HTR-8/SVneo (cell line): ENCODE data around the gene SRPK1.

ENCODE experiments used
- DNase-seq: peaks from one replicate; pipeline ENCODE4 v3.0.0; 2011; ENCODE audit warnings: low spot score, mixed read lengths; ENCODE audit not compliant: insufficient read length
- FAIRE-seq: peaks from 2 replicates; lab custom pipeline; 2011; peaks lifted over from hg19 to GRCh38; lab: Jason Lieb, UNC

SRPK1 gene

DNA sequence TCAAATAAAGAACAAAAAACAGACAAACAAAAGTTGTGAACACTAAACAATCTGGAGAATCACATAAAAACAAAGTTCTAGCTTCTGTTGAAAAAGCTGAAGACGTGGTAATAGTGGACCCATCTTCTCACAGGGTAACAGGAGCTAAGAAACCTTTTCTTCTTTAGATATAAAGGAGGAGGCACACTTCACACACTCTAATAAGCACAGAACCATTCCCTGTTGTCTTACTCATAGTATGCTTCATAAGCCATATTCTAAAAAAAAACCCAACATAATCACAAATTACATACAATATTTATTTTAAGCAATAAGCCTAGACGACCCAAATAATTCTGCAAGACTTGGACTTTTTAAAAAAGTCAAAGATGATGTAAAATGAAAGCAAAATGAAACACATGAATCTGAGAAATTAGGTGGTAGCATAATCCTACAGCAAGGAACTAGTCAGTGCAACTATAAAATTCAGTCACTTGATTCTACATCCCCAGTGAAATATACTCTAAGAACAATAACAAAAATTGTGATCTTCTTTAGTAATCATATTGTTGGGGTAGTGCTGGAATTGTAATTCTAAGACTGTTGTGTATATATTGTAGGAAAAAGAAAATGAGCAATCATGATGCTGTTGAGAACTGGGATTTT is 15.6 kb downstream of the SRPK1 start:
- no peak for DNase-seq
- no peak for FAIRE-seq

DNA sequence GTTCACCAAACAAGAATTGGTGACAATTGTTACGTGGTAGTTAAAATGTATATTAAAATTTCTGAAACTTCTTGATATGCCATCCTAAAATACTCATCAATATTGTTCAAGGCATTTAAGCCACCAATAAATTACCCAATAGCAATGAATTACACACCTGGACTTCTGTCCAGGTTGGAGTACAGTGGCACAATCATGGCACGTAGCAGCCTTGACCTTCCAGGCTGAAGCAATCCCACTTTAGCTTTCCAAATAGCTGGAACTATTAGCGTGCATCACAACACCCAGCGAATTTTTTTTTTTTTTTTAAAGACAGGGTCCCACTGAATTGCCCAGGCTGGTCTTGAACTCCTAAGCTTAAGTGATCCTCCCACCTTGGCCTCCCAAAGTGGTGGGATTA is 17.2 kb downstream of the SRPK1 start:
- FAIRE-seq: no peak
- DNase-seq: no peak

DNA sequence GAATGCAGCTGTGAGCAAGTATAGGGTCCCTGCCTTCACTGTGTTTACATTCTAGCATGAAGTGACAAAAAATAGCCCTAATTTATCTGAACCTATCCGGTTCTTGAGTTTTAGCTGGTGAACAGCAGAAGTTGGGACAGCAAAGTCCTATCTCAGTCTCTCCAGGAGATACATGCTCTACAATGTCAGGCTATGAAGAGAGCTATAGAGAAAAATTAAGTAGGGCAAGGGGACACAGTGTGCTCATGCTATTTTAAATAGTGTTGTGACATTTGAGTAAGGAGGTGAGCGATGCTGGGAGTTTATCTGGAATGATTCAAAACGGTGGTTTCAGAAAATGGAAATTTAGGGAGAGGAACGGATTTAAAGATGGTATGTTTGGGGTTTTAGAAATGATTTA is 20.4 kb downstream of the SRPK1 start:
- no peak for FAIRE-seq
- DNase-seq: no peak

GRCh38 chr6:35898003-35898402 is 22.9 kb downstream of the SRPK1 start:
- FAIRE-seq: no peak
- DNase-seq: no peak

DNA sequence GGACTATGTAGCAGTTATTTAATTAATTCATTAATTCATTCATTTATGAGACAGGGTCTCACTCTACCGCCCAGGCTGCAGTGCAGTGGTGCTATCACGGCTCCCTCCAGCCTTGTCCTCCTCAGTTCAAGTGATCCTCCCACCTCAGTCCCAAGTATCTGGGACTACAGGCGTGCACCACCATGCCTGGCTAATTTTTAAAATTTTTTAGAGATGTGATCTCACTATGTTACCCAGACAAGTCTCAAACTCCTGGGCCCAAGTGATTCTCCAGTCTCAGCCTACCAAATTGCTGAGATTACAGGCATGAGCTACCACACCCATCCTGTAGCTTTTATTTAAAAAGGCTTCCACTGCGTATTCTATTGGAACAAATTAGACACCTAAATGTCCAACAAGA is 23.4 kb downstream of the SRPK1 start:
- DNase-seq (no peak), FAIRE-seq (no peak)

- FAIRE-seq: no peak
Measured at GRCh38 chr6:35897036-35897435, 23.9 kb downstream of the SRPK1 start.

DNA sequence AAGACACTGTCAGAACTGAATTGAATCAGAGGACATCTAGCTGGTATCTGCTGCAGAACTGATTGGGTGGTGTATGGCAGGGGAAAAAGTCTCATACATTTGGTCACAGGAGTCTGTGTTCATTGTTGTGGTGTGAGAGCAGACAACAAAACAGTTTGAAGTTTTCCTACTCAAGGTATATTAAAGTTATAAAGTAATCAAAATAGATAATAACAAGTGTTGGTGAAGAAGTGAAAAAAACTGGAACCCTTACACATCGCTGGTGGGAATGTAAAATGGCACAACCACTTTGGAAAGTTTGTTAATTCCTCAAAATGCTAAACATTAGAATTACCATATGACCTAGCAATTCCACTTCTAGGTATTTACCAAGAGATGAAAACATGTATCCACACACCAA is 24.7 kb downstream of the SRPK1 start:
- FAIRE-seq: no peak
- DNase-seq: no peak

More at GRCh38 chr6:35897036-35897435, 23.9 kb downstream of the SRPK1 start:
- DNase-seq: no peak

GRCh38 chr6:35895560-35895959 is 25.3 kb downstream of the SRPK1 start:
- FAIRE-seq (no peak), DNase-seq (no peak)

DNA sequence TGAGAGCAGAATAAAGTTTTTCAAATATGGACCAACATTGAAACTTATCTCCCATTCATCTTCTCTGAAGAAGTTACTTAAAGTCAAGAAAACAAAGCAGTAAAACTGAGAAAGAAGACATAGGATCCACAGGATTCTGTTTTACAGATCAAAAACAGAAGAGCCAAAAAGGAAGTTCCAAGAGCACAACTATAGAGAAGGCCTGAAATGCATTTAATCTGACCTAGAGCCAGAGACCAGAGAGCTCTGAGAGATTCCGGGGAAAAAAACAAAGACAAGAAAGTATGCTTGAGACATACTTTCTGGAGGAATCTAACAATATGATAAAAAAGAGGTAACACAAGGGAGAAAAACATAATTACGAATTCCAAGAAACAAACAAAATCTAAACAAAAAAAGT is 26.1 kb downstream of the SRPK1 start:
- DNase-seq: no peak
- FAIRE-seq: no peak

DNA sequence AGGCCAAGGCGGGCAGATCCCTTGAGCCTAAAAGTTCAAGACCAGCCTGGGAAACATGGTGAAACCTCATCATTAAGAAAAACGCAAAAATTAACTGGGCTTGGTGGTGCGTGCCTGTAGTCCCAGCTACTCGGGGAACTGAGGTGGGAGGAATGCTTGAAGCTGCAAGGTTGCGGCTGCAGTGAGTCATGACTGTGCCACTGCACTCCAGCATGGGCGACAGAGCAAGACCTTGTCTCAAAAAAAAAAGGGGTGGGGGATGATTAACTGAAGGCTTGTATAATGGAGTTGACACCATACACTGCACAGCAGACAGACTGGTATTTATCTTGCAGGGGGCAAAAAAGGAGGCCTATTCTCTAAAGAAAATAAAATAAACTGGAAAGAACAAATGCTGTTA is 27.7 kb downstream of the SRPK1 start:
- no peak for DNase-seq
- FAIRE-seq: no peak

- no peak for DNase-seq
- FAIRE-seq: no peak
Measured at GRCh38 chr6:35892482-35892881, 28.4 kb downstream of the SRPK1 start.

- no peak for DNase-seq
- FAIRE-seq: no peak
Measured at GRCh38 chr6:35879151-35879550, 41.7 kb downstream of the SRPK1 start.

GRCh38 chr6:35876902-35877301 is 44.0 kb downstream of the SRPK1 start:
- DNase-seq (no peak), FAIRE-seq (no peak)

- DNase-seq: no peak
- no peak for FAIRE-seq
Measured at GRCh38 chr6:35874730-35875129, 46.2 kb downstream of the SRPK1 start.

GRCh38 chr6:35859367-35859766 is 61.5 kb downstream of the SRPK1 start:
- no peak for FAIRE-seq
- no peak for DNase-seq

GRCh38 chr6:35857853-35858252 is 63.0 kb downstream of the SRPK1 start:
- FAIRE-seq: no peak
- DNase-seq: no peak

DNA sequence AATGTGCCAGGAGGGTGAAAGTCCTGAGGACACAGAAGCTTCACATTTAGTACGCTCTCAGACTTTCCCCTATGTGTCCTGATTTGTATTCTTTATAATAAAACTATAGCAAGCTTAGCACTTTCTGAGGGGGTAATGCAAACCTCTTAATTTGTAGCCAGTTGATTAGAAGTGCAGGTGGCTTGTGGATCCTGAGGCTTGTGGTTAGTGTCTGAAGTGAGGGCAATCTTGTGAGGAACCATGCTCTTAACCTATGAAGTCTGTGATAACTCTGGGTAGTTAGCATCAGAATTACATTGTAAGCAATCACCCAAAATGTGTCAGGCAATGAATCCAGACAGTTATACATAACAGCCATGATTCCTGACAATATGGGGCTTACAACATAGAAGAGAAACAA is 64.6 kb downstream of the SRPK1 start:
- FAIRE-seq (no peak), DNase-seq (no peak)

DNA sequence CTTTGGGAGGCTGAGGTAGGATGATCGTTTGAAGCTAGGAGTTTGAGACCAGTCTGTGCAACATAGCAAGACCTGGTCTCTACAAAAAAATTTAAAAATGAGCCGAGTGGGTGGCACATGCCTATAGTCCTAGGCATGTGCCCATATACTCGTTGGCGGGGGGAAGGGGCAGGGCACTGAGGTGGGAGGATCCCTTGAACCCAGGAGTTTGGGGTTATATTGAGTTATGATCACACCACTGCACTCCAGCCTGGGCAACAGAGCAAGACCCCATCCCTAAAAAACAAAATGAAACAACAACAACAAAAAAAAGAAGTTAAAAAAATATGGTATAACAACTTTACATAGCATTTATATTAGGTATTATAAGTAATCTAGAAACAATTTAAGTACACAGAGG is 67.9 kb downstream of the SRPK1 start:
- FAIRE-seq: no peak
- no peak for DNase-seq

DNA sequence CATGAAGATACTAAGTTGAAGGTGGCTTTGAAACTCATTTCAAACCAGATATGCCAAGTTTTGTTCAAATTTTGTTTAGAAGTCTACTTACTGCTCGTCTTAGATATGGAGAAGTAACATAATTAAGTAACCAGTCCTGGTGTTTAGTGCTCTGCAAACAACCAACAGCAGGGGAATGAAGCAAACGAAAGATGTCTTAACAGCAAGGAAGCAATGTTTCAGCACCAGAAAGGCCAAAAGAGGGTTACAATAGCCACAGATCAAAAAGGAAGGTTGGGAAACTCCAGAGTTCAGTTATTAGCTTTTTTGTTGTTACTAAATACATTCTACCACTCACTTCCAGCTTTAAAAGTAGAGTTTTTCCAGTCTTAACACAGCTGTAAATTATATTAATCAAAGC is 70.7 kb downstream of the SRPK1 start:
- no peak for FAIRE-seq
- DNase-seq: no peak

GRCh38 chr6:35844290-35844689 is 76.6 kb downstream of the SRPK1 start:
- FAIRE-seq: no peak

DNA sequence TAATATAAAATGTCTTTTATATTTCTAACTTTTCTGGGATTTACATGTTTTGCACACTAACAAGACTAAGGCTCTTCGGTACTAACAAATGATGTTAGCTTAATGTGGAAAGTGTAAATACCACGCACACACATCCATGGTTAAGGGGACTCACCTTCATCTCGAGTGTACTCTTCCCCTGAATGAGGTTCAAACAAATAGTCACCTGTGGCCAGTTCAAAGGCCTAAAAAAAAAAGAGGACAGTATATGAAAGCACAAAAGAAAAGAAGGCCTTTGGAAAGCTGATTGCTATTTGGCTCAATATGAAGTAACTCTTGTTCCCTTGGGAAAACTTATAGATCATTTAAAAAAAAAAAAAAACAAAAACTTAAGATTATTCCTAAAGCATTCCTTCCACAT is 78.5 kb downstream of the SRPK1 start:
- no peak for DNase-seq
- no peak for FAIRE-seq

More at GRCh38 chr6:35844290-35844689, 76.6 kb downstream of the SRPK1 start:
- DNase-seq: no peak

GRCh38 chr6:35839019-35839418 is 81.9 kb downstream of the SRPK1 start:
- FAIRE-seq (no peak), DNase-seq (no peak)

GRCh38 chr6:35833536-35833935 is 87.4 kb downstream of the SRPK1 start:
- DNase-seq (no peak), FAIRE-seq (no peak)
